ENCODE data around the gene PKMYT1. TPM values are rescaled to one million over a fixed set of nuclear protein-coding genes. Genes with fewer than 3 reads are reported as not detected.

PKMYT1 gene
- total RNA-seq, 3 donors from 2014 or later: 3.1 to 20.0 (median 6.9) TPM

DNA sequence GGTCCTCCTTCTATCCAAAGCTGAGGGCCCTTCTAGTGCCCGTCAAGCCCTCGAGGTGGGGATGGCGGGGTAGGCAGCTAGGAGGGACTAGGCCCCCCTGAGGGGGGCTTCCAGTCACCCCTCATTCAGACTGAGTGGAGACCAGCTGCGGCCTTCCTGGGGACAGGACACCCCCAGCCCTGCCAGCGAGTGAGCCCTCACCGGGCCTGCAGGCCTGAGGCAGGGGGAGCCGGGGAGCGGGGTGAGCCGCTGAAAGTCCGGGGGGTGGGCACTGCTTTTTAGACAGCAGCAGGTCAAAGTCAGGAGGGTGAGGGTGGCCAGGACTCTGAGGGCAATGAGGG is 24.8 kb downstream of the PKMYT1 start:
- ATAC-seq (no peak), DNase-seq (no peak)
- TF ChIP-seq, protein P1, sequence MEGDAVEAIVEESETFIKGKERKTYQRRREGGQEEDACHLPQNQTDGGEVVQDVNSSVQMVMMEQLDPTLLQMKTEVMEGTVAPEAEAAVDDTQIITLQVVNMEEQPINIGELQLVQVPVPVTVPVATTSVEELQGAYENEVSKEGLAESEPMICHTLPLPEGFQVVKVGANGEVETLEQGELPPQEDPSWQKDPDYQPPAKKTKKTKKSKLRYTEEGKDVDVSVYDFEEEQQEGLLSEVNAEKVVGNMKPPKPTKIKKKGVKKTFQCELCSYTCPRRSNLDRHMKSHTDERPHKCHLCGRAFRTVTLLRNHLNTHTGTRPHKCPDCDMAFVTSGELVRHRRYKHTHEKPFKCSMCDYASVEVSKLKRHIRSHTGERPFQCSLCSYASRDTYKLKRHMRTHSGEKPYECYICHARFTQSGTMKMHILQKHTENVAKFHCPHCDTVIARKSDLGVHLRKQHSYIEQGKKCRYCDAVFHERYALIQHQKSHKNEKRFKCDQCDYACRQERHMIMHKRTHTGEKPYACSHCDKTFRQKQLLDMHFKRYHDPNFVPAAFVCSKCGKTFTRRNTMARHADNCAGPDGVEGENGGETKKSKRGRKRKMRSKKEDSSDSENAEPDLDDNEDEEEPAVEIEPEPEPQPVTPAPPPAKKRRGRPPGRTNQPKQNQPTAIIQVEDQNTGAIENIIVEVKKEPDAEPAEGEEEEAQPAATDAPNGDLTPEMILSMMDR (IDR thresholded peaks at IDR 0.05): no peak
- intact Hi-C loops (cut with DNase I, micrococcal nuclease): no loop called here
- Histone ChIP-seq H3K36me3 (ENCODE audit: low read depth) (no peaks in the 10 kb centered on the region), H3K9me3 (no peaks in the 10 kb centered on the region), H3K4me3 (no peak overlapping the region), H3K4me1 (ENCODE audit: low read depth) (peaks cover 4% of the 10 kb centered on the region)

DNA sequence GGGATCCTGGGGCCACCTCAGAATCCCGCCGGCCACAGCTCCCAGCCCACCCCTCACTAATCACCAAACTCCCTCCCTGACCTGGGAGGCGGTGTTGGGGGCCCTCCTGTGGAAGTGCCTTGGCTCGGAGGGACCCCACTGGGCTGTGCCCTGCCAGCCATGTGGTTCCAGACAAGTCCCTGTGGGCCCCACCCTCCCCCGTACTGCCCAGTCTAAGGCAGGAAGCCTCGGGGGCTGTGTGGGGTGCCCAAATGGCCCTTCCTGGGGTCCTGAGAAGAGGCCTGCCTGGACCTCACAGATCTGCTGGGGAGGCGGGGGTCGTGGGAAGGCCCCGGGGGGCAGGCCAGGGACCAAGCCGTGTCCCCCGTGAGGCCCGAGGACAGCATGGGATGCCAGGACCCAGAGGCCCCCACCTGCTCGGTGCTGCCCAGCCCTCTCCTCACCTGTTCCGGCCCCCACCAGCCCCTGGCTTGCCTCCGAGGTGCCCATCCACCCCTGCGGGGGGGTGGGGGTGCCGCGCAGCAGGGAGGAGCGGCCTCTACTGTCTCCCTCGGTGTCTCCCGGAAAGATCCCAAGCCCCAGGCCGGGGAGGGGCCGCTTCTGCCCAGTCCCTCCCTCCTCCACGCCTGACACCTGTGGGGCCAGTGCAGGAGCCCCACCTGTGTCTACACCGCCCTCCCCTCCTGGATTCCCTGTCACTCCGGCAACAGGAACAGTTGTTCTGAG is 25.4 kb downstream of the PKMYT1 start:
- DNase-seq: peak in 2 of 3 donors; percentile 53 to 76
- peak; percentile 83 for ATAC-seq
- intact Hi-C loops (cut with DNase I, micrococcal nuclease): no loop called here

GRCh38 chr16:2953706-2954627 is 26.3 kb downstream of the PKMYT1 start:
- Histone ChIP-seq H3K9me3 (no peaks in the 10 kb centered on the region), H3K4me3 (no peak overlapping the region), H3K4me1 (ENCODE audit: low read depth) (peaks cover 4% of the 10 kb centered on the region), H3K36me3 (ENCODE audit: low read depth) (no peaks in the 10 kb centered on the region)
- TF ChIP-seq, protein P1 (IDR thresholded peaks at IDR 0.05): no peak
- ATAC-seq (no peak), DNase-seq (no peak)
- intact Hi-C loops (cut with DNase I, micrococcal nuclease): no loop called here

More for the DNA sequence above, 25.4 kb downstream of the PKMYT1 start:
- no peaks in the 10 kb centered on the region for H3K9me3 ChIP-seq
- H3K36me3 ChIP-seq (ENCODE audit: low read depth): no peaks in the 10 kb centered on the region
- no peak overlapping the region for H3K4me3 ChIP-seq
- TF ChIP-seq, protein P1 (IDR thresholded peaks at IDR 0.05): no peak
- peaks cover 4% of the 10 kb centered on the region for H3K4me1 ChIP-seq (ENCODE audit: low read depth)

- no peaks in the 10 kb centered on the region for H3K9me3 ChIP-seq
- ATAC-seq: peak; percentile 32
- TF ChIP-seq, protein P1 (IDR thresholded peaks at IDR 0.05): no peak
- DNase-seq: peak in 1 of 3 donors; percentile 52
- H3K4me1 ChIP-seq (ENCODE audit: low read depth): peaks cover 4% of the 10 kb centered on the region
- H3K36me3 ChIP-seq (ENCODE audit: low read depth): no peaks in the 10 kb centered on the region
- no peak overlapping the region for H3K4me3 ChIP-seq
- intact Hi-C loops (cut with DNase I, micrococcal nuclease): no loop called here
Observed at GRCh38 chr16:2952679-2953078, 27.6 kb downstream of the PKMYT1 start.

- no peaks in the 10 kb centered on the region for H3K36me3 ChIP-seq (ENCODE audit: low read depth)
- TF ChIP-seq, protein P1 (IDR thresholded peaks at IDR 0.05): no peak
- no peak for DNase-seq
- intact Hi-C loops (cut with DNase I, micrococcal nuclease): no loop called here
- H3K4me1 ChIP-seq (ENCODE audit: low read depth): peaks cover 4% of the 10 kb centered on the region
- H3K4me3 ChIP-seq: no peak overlapping the region
- no peaks in the 10 kb centered on the region for H3K9me3 ChIP-seq
- ATAC-seq: no peak
Observed at GRCh38 chr16:2950773-2951172, 29.5 kb downstream of the PKMYT1 start.

All from mucosa of descending colon (tissue), 3 donors.